GM19452 (cell line): ENCODE results near the gene TEKT1.

Source experiments
- ATAC-seq: cut with Tn5 transposase; IDR thresholded peaks from one replicate; pipeline ENCODE4 v1.9.1; 2021; ENCODE audit not compliant: unreplicated experiment

The TEKT1 gene

DNA sequence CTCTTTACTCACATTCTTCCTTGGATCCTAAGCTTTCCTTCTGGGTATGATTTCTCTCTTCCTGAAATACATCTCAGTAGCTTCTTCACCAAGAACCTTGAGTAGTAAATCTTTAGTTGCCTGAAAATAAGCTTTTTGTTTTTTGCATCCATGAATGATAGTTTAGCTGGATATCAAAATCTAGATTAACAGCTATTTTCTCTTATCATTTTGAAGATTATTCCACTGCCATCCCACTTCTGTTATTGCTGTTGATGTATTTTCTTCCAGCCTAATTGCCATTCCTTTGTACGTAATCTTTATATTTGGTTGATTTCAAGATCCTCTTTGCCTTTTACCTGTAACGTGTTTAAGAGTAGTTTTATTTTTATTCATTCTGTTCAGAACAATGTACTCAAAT lies 63.1 kb downstream of the TEKT1 start:
- ATAC-seq: no peak

DNA sequence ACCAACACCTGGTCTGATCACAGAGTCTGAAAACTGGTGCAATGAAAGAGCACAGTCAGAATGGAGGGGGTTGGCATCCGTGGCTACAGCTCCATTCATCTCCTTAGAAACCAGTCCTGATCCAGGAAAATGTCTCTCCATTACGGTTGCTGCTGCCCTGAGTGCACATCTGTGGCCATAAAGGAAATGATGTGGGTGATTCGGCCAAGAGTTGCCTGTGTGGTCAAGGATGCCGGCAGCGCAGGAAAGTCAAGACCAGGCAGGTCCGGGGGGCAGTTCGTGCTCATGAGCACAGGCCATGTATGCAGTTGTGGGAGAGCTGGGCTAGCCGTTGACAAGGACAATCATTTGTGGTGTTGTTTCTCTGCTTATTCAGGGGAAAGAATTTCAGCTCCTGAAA lies 69.8 kb downstream of the TEKT1 start:
- ATAC-seq: no peak

DNA sequence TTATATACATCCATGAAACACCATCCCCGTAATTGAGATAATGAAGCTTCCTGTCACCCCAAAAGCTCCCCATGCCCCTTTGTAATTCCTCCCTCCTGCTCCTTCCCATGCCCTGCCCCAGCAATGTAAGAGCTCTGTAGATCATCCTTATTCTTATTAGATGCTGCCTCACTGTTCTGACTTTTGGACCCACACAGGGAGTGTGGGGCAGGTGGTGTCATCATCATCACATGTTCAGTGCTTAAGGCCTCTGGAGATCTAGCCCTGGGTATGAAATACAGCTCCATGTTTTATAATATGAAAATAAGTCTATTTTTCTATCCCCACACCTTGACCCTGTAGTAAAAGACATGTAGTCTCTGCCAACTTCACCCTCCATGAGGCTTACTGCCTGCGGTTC lies 73.8 kb downstream of the TEKT1 start:
- no peak for ATAC-seq

DNA sequence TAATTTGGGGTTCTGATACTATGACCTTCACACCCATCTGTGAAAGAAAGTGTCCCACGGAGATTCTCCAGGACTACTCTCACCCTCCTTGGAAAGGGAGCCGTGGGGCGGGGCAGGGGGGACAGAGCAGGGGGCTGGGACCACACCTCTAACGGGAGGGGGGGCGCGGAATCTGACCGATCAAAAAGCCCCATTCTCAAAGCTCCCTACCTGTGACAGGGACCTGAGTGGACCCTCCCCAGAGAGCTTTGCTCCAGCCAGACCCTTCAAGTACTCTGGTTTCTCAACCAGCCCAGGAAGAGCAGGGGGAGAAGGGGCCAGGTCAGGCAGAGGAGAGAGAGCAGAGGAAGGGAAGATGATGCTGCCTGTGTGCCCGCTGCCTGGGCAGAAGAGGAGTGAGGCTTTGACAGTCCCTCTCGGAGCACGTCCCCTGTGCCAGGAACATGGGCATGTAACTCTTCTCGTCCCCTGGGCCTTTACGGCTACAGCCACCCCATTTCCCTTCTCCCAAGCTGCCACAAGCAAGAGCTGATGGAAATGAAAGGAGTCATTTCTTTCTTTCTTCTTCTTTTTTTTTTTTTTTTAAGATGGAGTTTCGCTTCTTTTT lies 75.0 kb downstream of the TEKT1 start:
- no peak for ATAC-seq

DNA sequence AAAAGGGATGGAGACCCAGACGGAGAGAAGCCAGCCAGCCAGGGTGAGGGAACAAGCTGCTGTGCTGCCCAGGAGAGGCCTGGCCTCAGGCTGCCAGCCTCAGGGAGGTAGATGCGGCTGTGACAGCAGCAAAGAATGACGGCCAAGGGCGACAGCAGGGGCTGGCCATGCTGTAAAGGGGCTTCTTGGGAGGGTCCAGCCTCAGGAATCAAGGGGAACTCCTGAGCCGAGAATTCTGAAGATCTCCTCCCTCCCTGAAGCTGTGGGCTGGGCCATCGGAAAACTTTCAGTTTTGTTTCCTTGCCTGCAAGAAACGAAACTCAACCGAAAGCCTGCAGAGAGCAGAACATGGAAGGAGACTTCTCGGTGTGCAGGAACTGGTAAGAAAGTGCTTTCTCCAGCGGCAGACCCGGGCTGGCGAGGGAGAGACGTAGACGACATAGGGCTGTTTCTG lies 75.8 kb downstream of the TEKT1 start, which contains the start of gene XAF1:
Gene XAF1, plus strand, starts transcription at position 316 of the 454 bp plus-strand sequence. Its CDS starts 33 bp downstream, at position 349.
- no peak for ATAC-seq

DNA sequence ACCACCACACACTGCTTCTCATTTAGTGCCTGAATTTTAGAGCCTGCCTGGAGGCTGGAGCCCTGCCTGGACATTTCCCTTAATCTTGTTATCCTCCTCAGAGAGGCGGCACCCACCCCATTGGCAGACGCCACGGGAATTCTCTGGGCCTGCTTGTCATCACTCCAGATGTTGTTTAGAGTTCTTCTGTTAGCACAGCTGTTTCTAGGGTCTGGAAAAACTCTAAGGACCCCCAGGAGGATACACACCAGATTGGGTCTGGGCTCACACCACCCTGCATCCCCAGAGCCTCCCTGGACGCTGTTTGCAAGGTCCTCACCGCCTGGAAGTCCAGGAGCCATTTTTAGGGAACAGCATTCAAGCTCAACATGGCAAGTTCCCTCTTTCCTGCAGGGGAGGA lies 76.2 kb downstream of the TEKT1 start:
- no peak for ATAC-seq

DNA sequence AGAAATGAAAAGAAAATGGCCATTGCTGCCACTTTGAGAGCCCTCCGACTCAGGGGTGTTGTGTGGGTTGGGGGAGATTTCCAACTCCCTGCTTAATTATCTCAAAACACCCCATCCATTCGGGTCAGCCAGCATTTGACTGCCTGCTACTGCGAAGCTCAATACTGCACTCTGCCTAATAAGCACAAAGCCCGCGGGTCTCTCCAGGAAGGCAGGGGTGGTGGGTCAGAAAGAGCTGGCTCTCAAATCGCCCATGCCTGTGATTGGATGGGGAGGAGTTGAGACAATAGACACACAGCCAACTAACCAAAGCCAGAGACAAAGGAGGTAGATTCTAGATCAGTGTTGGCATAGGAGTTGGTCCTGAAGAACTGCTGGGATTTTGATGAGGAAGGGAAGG lies 78.0 kb downstream of the TEKT1 start:
- no peak for ATAC-seq

DNA sequence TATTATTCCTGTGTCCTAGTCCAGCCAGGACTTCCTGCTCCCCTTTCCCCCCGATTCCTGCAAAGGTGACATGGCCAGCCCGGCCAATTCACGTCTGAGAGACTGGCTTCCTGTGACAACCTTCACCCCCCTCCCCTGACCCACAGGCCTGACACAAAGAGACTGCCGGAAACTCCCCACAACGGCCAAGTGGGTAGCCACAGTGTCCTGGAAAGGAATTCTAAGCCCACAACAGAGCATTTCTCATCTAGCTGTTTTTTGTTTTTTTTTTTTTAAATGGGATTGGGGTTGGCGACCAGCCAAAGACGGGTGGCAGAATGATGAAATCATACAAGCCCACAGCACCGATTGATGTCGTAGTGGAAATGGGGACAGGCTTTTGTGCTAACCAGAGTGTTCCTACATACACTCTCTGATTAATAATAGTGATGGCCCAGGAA lies 78.5 kb downstream of the TEKT1 start:
- no peak for ATAC-seq

DNA sequence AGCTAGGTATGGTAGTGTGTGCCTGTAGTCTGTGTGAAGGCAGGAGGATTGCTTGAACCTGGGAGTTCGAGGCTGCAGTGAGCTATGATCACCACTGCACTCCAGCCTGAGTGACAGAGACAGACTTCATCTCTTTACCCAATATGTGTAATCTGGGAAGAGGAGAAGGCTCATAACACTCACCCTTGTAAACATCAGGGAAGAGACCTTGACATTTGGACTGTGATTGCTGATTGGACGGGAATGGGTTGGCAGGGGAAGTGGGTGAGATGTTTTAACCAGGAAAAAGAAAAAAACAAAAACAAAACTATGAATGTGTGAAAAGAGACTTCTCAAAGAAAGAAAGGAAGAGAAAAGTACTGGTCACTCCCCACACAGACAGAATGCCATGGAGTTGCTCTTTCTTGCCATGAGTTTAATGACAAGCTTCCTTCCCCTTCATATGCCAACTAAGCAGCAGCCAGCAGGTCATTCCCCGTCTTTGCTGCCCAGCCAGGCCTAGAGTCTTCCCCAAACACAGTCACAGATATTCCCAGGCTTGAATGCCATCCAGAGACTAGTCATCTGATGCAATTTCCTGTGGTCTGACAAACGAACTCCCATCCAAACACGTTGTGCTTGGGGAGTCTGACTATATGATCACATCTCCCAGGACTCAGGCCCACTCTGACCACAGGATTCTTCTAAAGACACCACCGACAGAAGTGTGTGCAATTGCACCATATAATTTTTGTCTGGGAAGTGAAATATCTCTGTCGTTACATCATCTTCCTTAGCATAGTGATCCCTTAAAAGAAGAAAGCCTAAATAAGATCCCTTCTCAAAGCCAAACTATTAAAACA lies 79.2 kb downstream of the TEKT1 start:
- no peak for ATAC-seq

DNA sequence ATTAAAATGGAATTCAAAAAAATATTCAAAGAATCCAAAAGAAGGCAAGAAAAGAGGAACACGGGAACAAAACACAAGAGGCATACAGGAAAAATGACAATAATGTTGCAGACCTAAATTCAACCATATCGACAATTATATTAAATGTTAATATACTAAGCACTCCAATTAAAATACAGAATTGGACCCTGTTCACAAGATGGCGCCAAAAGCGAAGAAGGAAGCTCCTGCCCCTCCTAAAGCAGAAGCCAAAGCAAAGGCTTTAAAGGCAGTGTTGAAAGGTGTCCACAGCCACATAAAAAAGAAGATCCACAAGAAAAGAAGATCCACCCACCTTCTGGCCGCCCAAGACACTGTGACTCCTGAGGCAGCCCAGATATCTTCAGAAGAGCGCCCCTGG lies 82.0 kb downstream of the TEKT1 start:
- no peak for ATAC-seq

DNA sequence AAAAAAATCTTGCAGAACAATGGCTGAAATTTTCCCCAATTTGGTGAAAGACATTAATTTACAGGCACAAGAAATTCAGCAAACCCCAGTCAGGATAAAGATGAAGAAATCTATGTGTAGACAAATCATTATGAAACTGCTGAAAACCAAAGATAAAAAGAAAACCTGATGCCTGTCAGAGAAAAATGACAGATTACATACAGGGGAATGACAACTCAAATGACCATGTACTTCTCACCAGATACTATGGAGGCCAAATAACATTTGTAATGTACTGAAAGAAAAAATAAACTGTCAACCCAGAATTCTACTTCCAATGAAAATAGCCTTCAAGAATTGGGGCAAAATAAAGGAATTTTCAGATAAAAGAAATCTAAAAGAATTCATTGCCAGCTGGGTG lies 82.9 kb downstream of the TEKT1 start:
- ATAC-seq: no peak
